SIG-M5 treated with dmso at 0.1 percent for 504 hours (cell line): ENCODE results near the gene VWA3B.
"Not testable (repeated sequence)": the region's sequence is repeated elsewhere in the genome, so short reads cannot be mapped to it uniquely, and the experiment has no call there.

Experiments
- DNase-seq: peaks from one replicate; lab custom pipeline; 2025; ENCODE audit not compliant: unreplicated experiment; lab: John Stamatoyannopoulos, UW

Gene VWA3B

GRCh38 chr2:98317214-98317613 lies 230.2 kb downstream of the VWA3B start:
- no peak for DNase-seq

- DNase-seq, result not testable (repeated sequence)
These were observed 233.2 kb downstream of the VWA3B start for GRCh38 chr2:98320171-98320570.

GRCh38 chr2:98324181-98324580 lies 237.2 kb downstream of the VWA3B start:
- no peak for DNase-seq

GRCh38 chr2:98327776-98328175 lies 240.8 kb downstream of the VWA3B start:
- no peak for DNase-seq

GRCh38 chr2:98329549-98329948 lies 242.6 kb downstream of the VWA3B start:
- no peak for DNase-seq

GRCh38 chr2:98332989-98333388 lies 246.0 kb downstream of the VWA3B start:
- DNase-seq, result no peak

GRCh38 chr2:98333922-98334321 lies 247.0 kb downstream of the VWA3B start:
- no peak for DNase-seq

GRCh38 chr2:98334439-98335078 lies 247.6 kb downstream of the VWA3B start:
- DNase-seq, result no peak

- no peak for DNase-seq
These were observed 248.3 kb downstream of the VWA3B start for GRCh38 chr2:98335271-98335670.

- DNase-seq, result no peak
These were observed 254.3 kb downstream of the VWA3B start for GRCh38 chr2:98341241-98341640.

GRCh38 chr2:98343285-98343684 lies 256.3 kb downstream of the VWA3B start:
- no peak for DNase-seq

- DNase-seq, result no peak
These were observed 259.6 kb downstream of the VWA3B start, which contains the start of gene CNGA3 for GRCh38 chr2:98346311-98347236. TSS of gene CNGA3 (plus strand) at chr2:98346456. CDS start at chr2:98369976, 23,520 bp downstream.

GRCh38 chr2:98347298-98348065 lies 260.5 kb downstream of the VWA3B start:
- DNase-seq, result no peak

GRCh38 chr2:98348066-98348561 lies 261.1 kb downstream of the VWA3B start:
- no peak for DNase-seq

GRCh38 chr2:98350411-98350810 lies 263.4 kb downstream of the VWA3B start:
- peak; percentile 31 for DNase-seq

- DNase-seq, result no peak
These were observed 268.9 kb downstream of the VWA3B start for GRCh38 chr2:98355881-98356280.

- DNase-seq, result no peak
These were observed 269.8 kb downstream of the VWA3B start for GRCh38 chr2:98356729-98357128.

GRCh38 chr2:98357849-98358248 lies 270.9 kb downstream of the VWA3B start:
- no peak for DNase-seq

GRCh38 chr2:98359986-98360385 lies 273.0 kb downstream of the VWA3B start:
- no peak for DNase-seq
